DOHH2 (cell line): ENCODE results near the gene BUD13.

Source experiments
- H3F3A ChIP-seq: fragments of 200-600 bp; sonication (generic), shearing (Covaris generic); 2 replicates; pipeline ENCODE4 v1.6.0; 2016; ENCODE audit warnings: antibody characterized with exemption, mild to moderate bottlenecking; ENCODE audit not compliant: control insufficient read depth, insufficient read depth
- H3K27ac ChIP-seq: fragments of 200-600 bp; sonication (generic); 2 replicates; pipeline ENCODE4 v1.5.1; 2014; ENCODE audit warnings: low read depth, mild to moderate bottlenecking, low read length, moderate library complexity
- H3K27me3 ChIP-seq: fragments of 200-600 bp; sonication (generic); 2 replicates; pipeline ENCODE4 v1.6.1; 2014; ENCODE audit warnings: mild to moderate bottlenecking, low read length, mixed read lengths; ENCODE audit not compliant: control insufficient read depth
- H3K36me3 ChIP-seq: fragments of 200-600 bp; sonication (generic); 2 replicates; pipeline ENCODE4 v1.6.1; 2014; ENCODE audit warnings: mild to moderate bottlenecking, low read length, moderate library complexity, mixed read lengths; ENCODE audit not compliant: control insufficient read depth
- H3K4me1 ChIP-seq: fragments of 200-600 bp; sonication (generic); 2 replicates; pipeline ENCODE4 v1.6.1; 2014; ENCODE audit warnings: mild to moderate bottlenecking, low read length, mixed read lengths; ENCODE audit not compliant: control insufficient read depth
- H3K4me2 ChIP-seq: fragments of 200-600 bp; sonication (generic); 2 replicates; pipeline ENCODE4 v1.6.0; 2014; ENCODE audit warnings: mild to moderate bottlenecking, low read length, moderate library complexity
- H3K4me3 ChIP-seq: fragments of 200-600 bp; sonication (generic); 2 replicates; pipeline ENCODE4 v1.5.1; 2014; ENCODE audit warnings: mild to moderate bottlenecking, low read length, mixed read lengths
- H3K79me2 ChIP-seq: fragments of 200-600 bp; sonication (generic); 2 replicates; pipeline ENCODE4 v1.6.1; 2014; ENCODE audit warnings: mild to moderate bottlenecking, low read length, mixed read lengths; ENCODE audit not compliant: control insufficient read depth
- H3K9me2 ChIP-seq: fragments of 200-600 bp; sonication (generic); replicated peaks from 2 replicates; pipeline ENCODE4 v1.6.1; 2014; ENCODE audit warnings: mild to moderate bottlenecking, low read length, mixed read lengths; ENCODE audit not compliant: control insufficient read depth
- H3K9me3 ChIP-seq: fragments of 200-600 bp; sonication (generic); 2 replicates; pipeline ENCODE4 v1.6.1; 2014; ENCODE audit warnings: antibody characterized with exemption, low read length, mixed read lengths; ENCODE audit not compliant: control insufficient read depth, insufficient read depth
- H4K20me1 ChIP-seq: fragments of 200-600 bp; sonication (generic); 2 replicates; pipeline ENCODE4 v1.6.0; 2014; ENCODE audit warnings: low read depth, mild to moderate bottlenecking, antibody characterized with exemption, low read length, moderate library complexity; ENCODE audit not compliant: control insufficient read depth, insufficient read depth
- EZH2phosphoT487 ChIP-seq: fragments of 200-600 bp; sonication (generic); IDR thresholded peaks from 2 replicates; pipeline ENCODE4 v1.6.1; 2017; ENCODE audit warnings: borderline replicate concordance, mild to moderate bottlenecking, antibody characterized with exemption, low read length, moderate library complexity, mixed read lengths
- TF ChIP-seq, protein P1 (sequence below): fragments of 200-600 bp; sonication (generic); IDR thresholded peaks from one replicate; pipeline ENCODE4 v1.5.1; 2014; ENCODE audit warnings: antibody characterized with exemption, mild to moderate bottlenecking, low read depth, low read length; ENCODE audit not compliant: poor library complexity, severe bottlenecking

The BUD13 gene

DNA sequence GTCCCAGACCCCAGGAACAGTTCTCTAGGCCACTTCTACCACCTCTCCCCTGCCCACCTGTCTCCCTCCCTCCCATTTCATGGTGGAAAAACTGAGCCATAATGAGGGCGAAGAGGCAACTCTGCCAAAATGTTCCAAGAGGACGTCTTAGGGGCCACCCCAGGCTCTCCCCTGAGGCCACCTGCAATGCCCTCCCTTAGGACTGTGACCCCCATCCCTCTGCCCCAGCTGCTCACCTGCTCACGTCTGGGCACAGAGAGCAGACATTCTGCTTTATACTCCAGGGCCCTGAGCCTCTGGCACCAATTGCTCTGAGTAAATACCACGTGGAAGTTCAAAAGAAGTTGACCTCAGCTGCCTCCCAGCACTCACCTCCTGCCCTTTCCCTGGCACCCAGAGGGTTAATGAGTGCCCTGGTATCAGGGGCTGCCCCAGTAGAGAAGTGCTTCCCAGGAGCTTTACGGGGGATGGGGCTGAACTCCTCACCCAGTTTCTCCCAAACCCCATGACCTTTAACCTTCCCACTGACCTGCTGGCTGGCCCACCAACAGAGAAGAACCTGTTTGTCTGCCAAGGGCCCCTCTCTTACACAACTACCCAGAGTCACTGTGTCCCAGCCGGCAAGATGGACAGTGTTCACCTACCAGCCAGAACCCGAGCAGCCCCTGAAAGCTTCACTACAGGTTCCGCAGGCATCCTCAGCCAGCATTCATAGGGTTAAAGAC lies 19.5 kb upstream of the BUD13 start:
- Histone ChIP-seq H3K9me3 (no peaks in the 10 kb centered on the region), H3K36me3 (peaks cover 4% of the 10 kb centered on the region; the same call in 1 of the 2 replicates), H3K4me1 (peaks cover 9% of the 10 kb centered on the region), H4K20me1 (no peaks in the 10 kb centered on the region), H3K4me2 (no peak overlapping the region), H3F3A (no peaks in the 10 kb centered on the region), H3K27me3 (no peaks in the 10 kb centered on the region), H3K4me3 (no peak overlapping the region), H3K9me2 (no peaks in the 10 kb centered on the region), H3K27ac (no peak overlapping the region), H3K79me2 (peaks cover 8% of the 10 kb centered on the region)
- TF ChIP-seq, protein P1, sequence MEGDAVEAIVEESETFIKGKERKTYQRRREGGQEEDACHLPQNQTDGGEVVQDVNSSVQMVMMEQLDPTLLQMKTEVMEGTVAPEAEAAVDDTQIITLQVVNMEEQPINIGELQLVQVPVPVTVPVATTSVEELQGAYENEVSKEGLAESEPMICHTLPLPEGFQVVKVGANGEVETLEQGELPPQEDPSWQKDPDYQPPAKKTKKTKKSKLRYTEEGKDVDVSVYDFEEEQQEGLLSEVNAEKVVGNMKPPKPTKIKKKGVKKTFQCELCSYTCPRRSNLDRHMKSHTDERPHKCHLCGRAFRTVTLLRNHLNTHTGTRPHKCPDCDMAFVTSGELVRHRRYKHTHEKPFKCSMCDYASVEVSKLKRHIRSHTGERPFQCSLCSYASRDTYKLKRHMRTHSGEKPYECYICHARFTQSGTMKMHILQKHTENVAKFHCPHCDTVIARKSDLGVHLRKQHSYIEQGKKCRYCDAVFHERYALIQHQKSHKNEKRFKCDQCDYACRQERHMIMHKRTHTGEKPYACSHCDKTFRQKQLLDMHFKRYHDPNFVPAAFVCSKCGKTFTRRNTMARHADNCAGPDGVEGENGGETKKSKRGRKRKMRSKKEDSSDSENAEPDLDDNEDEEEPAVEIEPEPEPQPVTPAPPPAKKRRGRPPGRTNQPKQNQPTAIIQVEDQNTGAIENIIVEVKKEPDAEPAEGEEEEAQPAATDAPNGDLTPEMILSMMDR: no peak
- no peak for TF ChIP-seq EZH2phosphoT487

DNA sequence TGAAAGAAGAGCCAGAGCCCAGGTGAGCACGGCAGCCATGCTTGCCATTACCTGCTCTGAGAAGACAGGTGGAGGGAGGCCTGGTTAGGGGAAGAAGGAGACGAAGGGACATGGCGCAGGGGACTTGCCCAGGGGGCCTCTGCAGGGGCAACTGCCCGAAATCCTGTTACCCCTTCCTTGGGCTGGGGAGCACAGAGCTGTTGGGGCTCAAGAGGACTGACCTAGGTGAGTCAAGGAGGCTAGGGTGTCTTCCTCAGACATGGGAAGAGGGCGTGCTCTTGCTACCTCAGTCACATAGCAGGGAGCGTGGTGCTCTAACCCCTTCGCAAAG lies 19.0 kb upstream of the BUD13 start, which contains the start of gene APOA5:
APOA5 (minus strand) TSS at position 67 of the 331 bp plus-strand sequence; CDS start at position 48, 19 bp downstream.
- no peak within 1 kb of the TSS for H3K4me2 ChIP-seq
- H3K4me3 ChIP-seq: no peak within 1 kb of the TSS
- peaks cover 13% of the 10 kb centered on the region for H3K79me2 ChIP-seq
- peaks cover 9% of the 10 kb centered on the region for H3K36me3 ChIP-seq
- peaks cover 14% of the 10 kb centered on the region for H3K4me1 ChIP-seq
- no peaks in the 10 kb centered on the region for H3F3A ChIP-seq
- H3K27ac ChIP-seq: no peak within 1 kb of the TSS
- H3K9me3 ChIP-seq: no peaks in the 10 kb centered on the region
- no peaks in the 10 kb centered on the region for H3K27me3 ChIP-seq
- TF ChIP-seq, protein P1: no peak
- TF ChIP-seq EZH2phosphoT487: no peak
- H3K9me2 ChIP-seq: no peaks in the 10 kb centered on the region
- H4K20me1 ChIP-seq: no peaks in the 10 kb centered on the region

DNA sequence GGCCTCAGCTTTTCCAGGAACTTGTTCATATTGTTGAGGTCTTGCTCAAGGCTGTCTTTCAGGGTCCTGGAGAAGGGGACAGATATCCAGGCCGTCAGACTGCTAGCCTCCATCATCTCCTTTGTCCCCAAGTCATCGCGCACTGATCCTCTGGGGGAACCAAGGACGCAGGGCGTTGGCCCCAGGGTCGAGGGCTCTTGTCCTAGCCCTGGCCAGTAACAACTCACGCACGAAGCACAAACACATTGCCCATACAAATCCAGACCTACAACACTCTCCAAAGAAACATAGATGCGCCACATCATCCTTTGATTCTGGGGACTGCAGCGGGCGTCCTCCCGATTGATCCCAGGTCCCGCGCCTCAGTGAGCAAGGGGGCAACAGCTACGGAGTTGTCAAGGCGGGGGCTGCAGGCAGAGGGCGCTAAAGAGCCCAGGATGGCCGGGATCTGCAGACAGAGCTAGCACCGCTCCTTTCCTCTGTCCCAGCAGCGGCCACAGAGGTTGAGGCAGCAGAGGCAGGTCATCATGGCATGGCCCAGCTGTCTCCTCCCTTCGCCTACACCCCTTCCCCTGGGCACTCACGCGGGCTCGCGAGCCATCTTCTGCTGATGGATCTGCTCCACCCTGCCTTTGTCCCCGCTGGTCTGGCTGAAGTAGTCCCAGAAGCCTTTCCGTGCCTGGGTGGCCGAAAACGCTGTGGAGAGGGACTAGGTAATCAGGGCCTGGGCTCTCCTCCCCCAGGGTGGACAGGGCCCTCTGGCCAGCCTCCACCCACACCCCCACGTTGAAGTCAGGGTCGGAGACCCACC lies 18.4 kb upstream of the BUD13 start:
- no peaks in the 10 kb centered on the region for H3F3A ChIP-seq
- no peak overlapping the region for H3K4me3 ChIP-seq
- no peaks in the 10 kb centered on the region for H3K9me2 ChIP-seq
- H4K20me1 ChIP-seq: no peaks in the 10 kb centered on the region
- peaks cover 20% of the 10 kb centered on the region for H3K4me1 ChIP-seq
- peaks cover 15% of the 10 kb centered on the region for H3K36me3 ChIP-seq
- H3K27ac ChIP-seq: no peak overlapping the region
- no peak overlapping the region for H3K4me2 ChIP-seq
- no peaks in the 10 kb centered on the region for H3K9me3 ChIP-seq
- no peak for TF ChIP-seq EZH2phosphoT487
- TF ChIP-seq, protein P1: peak; percentile 84
- H3K27me3 ChIP-seq: no peaks in the 10 kb centered on the region
- peaks cover 19% of the 10 kb centered on the region for H3K79me2 ChIP-seq
